Muscle of arm (tissue), 12 donors: ENCODE data around the gene KIAA1549. TPM values are rescaled to one million over a fixed set of nuclear protein-coding genes. Genes with fewer than 3 reads are reported as not detected.
"Not testable (repeated sequence)": the region's sequence is repeated elsewhere in the genome, so short reads cannot be mapped to it uniquely, and the experiment has no call there.

Source experiments
- DNase-seq: peaks from one replicate; pipeline ENCODE4 v3.0.0-alpha.2; 2013
- polyA plus RNA-seq, 12 donors: library from polyadenylated mRNA; unstranded; fragments of 120-200 nt; gene quantifications; one replicate each; pipeline ENCODE4 v1.2.1, GENCODE V29; 2013; ENCODE audit not compliant: insufficient read length in 12 of 12

The KIAA1549 gene
- polyA plus RNA-seq, 12 donors: 8.1 to 13.0 (median 10.8) TPM; not detected in 1

- no peak for DNase-seq
Measured at GRCh38 chr7:138814816-138815332, 166.3 kb downstream of the KIAA1549 start.

- no peak for DNase-seq
Measured at GRCh38 chr7:138813945-138814344, 167.2 kb downstream of the KIAA1549 start.

GRCh38 chr7:138811327-138811726, 169.9 kb downstream of the KIAA1549 start:
- not testable (repeated sequence) for DNase-seq

GRCh38 chr7:138809346-138809745, 171.8 kb downstream of the KIAA1549 start:
- DNase-seq: no peak

- DNase-seq: no peak
Measured at GRCh38 chr7:138804618-138805017, 176.6 kb downstream of the KIAA1549 start.

GRCh38 chr7:138802706-138803105, 178.5 kb downstream of the KIAA1549 start:
- DNase-seq: no peak

- no peak for DNase-seq
Measured at GRCh38 chr7:138801256-138801655, 179.9 kb downstream of the KIAA1549 start.

GRCh38 chr7:138799336-138800000, 181.7 kb downstream of the KIAA1549 start:
- no peak for DNase-seq

- DNase-seq: no peak
Measured at GRCh38 chr7:138798836-138799235, 182.4 kb downstream of the KIAA1549 start.

- no peak for DNase-seq
Measured at GRCh38 chr7:138797715-138798320, 183.4 kb downstream of the KIAA1549 start, which contains the start of the genes ATP6V0A4 and TMEM213. Gene ATP6V0A4 (minus strand): TSS chr7:138798196. CDS start chr7:138771247, 26,949 bp downstream. Gene TMEM213 (plus strand): TSS chr7:138797994. CDS start chr7:138798105, 111 bp downstream.

GRCh38 chr7:138797046-138797445, 184.1 kb downstream of the KIAA1549 start:
- DNase-seq: not testable (repeated sequence)

GRCh38 chr7:138796038-138796615, 185.1 kb downstream of the KIAA1549 start:
- no peak for DNase-seq

GRCh38 chr7:138785587-138786437, 195.4 kb downstream of the KIAA1549 start:
- no peak for DNase-seq

GRCh38 chr7:138784692-138785091, 196.5 kb downstream of the KIAA1549 start:
- no peak for DNase-seq

Other genes starting within 250 kb of the KIAA1549 start
- gene TMEM213, start 183.4 kb downstream of the KIAA1549 start, polyA plus RNA-seq: under 1 TPM in 8 of 12 donors, not detected in 4; 0.03 to 0.30 (median 0.12) TPM
- gene ATP6V0A4, start 183.2 kb downstream of the KIAA1549 start, polyA plus RNA-seq: under 1 TPM in 9 of 12 donors, not detected in 3; 0.06 to 0.48 (median 0.24) TPM
- 10 to 100 TPM in 11 of 12 donors, not detected in 1; 12.4 to 23.8 (median 17.2) TPM for gene ZC3HAV1L, start 54.7 kb upstream of the KIAA1549 start, polyA plus RNA-seq
- 10 to 100 TPM in 10 of 12 donors, 1 to 10 TPM in 1, not detected in 1; 9.7 to 22.8 (median 12.3) TPM for gene ZC3HAV1, start 128.3 kb upstream of the KIAA1549 start, polyA plus RNA-seq
- 10 to 100 TPM in 7 of 12 donors, 1 to 10 TPM in 4, not detected in 1; 7.9 to 18.5 (median 11.5) TPM for gene UBN2, start 249.8 kb upstream of the KIAA1549 start, polyA plus RNA-seq